HPDE6-E6E7 (cell line): ENCODE results near the gene GSE1.

ENCODE experiments used
- DNase-seq: peaks from one replicate; pipeline ENCODE4 v3.0.0; 2011; ENCODE audit warnings: missing footprints; ENCODE audit errors: extremely low spot score

GSE1 gene

GRCh38 chr16:85573696-85574641, 39.2 kb upstream of the GSE1 start:
- DNase-seq, result no peak

DNA sequence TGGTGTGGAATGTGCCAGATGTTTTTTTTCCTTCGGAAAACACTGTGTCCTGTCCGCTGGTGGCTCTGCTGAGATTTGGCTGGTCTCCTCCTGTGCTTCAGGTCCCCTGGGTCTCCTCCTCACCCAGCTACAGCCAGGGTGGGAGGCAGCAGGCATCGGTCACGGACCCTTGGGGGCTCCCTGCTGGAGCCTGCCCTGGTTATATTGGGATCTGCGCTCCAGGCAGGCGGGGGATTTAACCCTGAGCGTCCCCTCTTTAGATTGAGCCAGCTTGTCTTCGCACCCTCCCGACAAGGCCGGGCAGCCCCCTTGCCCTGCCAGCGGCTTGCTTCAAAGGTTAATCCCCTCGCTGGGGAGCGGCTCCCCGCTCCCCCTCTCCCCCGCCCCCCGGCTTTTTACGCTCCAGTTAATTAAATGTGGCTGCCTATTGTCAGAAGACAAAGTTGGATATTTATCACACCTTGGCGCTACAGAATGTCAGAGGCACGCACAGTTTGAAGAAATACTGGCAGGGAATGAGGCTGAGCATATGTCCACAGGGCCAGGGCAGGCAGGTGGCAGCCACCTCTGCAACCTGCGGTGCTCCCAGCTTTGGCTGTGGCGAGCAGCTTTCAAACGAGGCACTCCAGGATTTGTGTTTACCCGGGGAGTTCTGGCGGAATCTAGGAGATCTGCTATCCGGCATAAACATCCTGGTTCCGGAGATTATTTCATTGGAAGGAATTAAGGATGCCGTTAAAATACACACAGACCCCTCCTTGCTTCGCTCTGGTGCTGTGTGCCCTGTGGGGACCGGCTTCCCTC, 38.2 kb upstream of the GSE1 start:
- no peak for DNase-seq

GRCh38 chr16:85575920-85576319, 37.2 kb upstream of the GSE1 start:
- no peak for DNase-seq

DNA sequence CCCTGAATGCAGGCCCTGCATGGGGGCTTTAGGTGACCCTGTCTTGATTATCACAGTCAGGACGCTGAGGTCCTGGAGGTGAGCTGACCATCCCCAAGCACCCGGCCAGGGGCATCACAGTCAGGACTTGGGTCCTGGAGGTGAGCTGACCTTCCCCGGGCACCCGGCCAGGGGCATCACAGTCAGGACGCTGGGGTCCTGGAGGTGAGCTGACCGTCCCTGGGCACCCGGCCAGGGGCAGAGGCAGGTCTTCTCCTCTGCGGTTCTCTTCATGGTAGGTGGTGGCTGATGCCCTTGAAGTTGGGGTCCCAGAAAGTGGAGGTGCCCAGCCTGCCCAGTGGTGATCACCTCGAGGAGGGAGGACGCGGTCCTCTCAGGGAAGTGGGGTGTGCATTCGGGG, 36.2 kb upstream of the GSE1 start:
- no peak for DNase-seq

DNA sequence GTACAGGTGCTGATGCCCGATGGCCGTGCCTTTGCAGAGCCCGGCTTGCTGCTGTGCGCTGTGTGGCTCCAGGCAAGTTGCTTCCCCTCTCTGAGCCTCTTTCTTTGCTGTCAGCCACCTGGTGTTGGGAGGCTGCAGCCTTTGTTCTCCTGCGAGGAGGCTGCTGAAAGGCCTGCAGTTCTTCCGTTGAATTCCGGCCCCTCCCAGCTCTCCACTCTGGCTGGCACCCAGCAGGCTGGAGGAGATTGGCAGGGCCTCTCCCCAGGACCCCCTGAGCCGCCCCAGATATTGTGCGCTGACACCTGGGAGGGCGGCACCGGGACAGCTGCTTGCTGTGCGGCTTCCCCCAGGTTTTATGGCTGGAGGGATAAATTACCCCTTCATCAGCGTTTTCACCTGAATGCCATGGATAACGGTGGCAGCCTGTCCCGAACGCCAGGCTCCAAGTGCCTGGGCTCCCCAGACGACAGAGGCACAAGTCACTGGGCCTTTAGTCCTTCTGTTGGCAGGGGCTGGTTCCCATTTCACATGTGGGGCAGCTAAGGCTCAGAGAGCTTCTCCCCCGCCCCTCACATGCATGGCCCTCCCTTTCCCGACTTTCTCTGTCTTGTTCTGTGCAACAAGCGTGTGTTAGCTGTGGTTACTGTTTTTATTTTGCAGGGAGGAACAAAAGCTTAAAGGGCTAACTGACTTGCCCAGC, 35.1 kb upstream of the GSE1 start:
- DNase-seq, result no peak

- no peak for DNase-seq
These were observed 34.5 kb upstream of the GSE1 start for GRCh38 chr16:85578599-85578948.

DNA sequence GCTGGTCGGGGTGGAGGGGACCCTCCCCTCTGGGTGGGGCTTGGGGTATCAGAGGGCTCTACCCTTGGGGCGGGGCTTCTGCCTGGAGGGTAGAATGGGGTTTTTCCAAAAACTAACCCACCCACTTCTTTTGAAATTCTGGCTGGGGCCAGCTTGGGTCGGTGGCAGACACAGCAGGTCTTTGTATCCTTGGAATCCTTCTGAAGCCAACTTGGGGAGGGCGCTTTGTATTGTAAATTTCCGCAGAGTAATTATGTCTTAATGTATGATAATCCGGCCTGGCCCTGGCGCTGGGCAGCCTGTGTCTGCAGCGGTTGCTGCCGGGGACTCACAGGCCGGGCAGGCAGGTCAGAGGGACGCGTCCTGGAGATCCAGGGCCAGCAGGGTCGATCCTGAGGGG, 33.9 kb upstream of the GSE1 start:
- DNase-seq, result no peak

DNA sequence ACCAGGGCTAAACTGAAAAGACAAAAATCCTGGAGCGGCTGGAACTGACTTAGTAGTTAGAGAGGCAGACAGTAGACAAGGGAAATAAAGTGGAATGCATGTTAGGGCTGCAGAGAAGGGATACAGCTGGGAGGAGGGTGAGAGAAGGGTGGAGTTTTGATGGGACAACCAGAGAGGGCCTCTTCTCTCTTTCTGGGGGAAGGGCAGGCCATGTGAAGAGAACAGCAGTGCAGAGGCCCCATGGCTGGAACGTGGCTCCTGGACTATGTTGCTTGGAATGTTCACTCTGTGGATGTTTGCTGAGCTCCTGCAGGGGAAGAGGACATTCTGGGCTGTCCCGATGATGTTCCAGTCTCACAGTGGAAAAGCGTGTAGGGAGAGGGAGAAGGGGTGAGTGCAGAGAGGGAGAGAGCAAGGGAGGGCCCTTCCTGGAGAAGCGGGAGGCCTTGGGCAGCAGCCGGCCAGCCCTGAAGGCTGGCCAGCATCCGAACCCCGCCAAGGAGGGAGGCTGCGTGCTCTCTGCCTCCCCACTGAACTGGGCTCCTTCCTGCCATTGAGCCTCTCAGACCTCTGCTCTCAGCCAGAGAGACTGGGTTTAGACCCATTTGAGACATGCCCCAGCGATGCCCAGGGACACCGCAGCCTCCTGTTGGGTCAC, 33.1 kb upstream of the GSE1 start:
- DNase-seq, result no peak

GRCh38 chr16:85580684-85581083, 32.4 kb upstream of the GSE1 start:
- no peak for DNase-seq

DNA sequence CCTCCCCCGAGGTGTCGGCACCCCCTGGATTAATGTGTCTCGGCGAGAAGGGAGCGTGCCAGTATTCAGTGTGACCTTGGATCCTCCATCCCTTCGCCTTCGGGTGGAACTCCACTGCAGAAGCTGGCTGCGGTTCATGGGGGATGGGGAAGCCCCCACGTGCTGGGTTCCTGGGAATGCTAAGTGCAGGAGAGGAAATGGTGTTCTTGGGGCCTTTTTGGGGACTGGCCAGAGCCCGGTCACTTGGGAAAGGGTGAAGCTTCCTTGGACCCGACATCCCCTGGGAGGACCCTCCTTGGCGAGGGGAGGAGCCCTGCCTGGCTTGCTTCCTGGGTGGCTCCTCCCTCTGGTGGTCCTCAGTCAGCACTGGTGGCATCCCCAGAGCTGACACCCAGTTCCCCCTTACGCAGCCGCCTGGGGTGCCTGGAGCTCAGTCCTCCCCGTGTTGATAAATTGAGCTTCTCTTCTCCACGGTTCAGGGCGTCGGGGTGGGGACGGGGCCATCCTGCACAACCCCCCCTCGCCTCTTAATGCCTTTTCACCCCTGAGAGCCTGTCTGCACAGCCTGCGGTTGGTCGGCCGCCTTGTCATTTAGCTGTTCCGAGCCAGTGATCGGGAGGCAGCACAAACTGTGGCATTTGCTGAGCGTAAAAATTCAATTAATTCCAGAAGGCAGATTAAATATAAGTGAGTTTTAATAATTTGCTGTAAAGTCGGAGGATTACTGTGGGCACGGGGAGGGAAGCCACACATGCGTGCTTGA, 30.7 kb upstream of the GSE1 start:
- no peak for DNase-seq

- no peak for DNase-seq
These were observed 29.5 kb upstream of the GSE1 start for GRCh38 chr16:85583491-85584181.

DNA sequence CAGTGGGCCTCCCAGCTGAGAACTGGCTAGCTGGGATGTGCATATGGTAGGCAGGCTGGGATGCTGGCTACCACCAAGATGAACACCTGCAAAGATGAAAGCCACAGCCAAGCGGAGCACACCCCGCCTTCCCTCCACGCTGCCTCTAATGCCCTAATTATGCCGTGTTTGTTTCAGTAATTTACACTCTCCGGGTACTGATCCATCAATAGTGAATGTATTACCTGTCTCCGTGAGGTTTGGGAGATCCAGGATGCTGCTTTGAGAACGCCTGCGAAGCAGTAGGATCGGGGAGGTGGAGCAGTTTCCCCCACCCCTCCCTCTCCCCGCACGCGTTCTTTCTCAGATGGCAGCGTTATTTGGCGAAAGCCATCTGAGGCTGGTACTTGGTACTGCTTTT, 28.9 kb upstream of the GSE1 start:
- DNase-seq, result no peak

DNA sequence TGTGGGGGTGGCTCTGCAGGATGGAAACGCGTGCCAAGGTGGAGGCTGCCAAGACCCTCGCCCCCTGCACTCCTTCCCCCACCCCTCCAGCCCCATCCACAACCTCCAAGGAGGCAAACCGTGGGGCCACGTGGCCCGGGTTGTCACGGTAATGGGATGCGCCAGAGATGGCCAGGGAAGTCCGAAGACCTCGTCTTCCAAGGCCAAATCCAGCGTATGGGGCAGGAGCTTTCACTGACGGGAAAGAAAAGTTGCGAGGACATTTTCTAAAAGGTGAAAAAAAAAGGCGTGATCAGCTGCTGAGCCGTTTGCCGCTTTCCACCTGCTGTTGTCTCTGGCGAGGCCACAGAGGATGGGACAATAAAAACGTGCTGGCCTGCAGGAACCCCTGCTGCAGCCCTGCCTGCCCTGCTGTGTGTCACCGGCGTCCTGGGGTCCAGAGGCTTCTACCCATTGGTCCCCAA, 28.3 kb upstream of the GSE1 start:
- DNase-seq, result no peak

- DNase-seq, result no peak
These were observed 27.4 kb upstream of the GSE1 start for GRCh38 chr16:85585711-85586110.

GRCh38 chr16:85586380-85587104, 26.6 kb upstream of the GSE1 start:
- DNase-seq, result no peak

DNA sequence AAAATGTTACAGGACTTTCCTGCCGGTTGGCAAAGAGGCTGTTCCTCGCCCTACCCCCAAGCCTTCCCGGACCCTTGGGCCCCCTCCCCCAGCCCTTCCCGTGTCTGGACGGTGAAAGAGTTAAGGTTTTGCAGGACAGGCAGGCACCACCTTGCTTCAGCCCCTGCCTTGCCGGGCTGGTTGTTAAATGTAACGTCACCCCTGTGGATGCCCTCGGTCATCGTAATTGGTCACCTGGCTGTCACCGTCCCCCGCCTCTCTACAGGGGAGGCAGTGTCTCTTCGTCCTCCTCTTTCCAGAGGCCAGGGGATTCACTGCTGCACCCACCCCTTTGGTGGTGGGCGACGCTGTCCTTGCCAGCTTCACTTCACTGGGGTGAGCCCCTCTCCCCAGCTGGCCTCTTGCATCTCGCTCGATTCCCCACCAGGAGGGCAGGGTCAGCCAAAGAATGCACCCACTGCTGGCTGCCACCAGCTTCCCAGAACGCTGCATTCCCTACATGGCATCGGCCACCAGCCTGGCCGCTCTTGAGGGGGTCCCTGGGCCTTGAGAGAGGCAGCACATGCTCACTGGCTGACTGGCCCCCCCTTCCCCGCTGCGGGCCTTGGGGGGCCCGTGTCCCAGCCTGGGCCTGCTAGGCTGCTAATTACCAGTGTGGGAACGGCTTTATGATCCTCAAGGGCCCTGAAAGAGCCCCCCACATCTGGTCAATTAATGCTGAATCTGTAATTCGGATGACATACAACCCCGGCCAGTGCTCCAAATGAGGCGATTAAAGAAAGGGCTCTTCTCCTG, 25.2 kb upstream of the GSE1 start:
- DNase-seq, result no peak

GRCh38 chr16:85588562-85589503, 24.3 kb upstream of the GSE1 start:
- DNase-seq, result no peak
